Loucy (cell line): ENCODE measurements around the gene SLC35G2.

Experiments
- EZH2phosphoT487 ChIP-seq: fragments of 200-600 bp; IDR thresholded peaks from 2 replicates; pipeline ENCODE4 v1.6.1; 2018; ENCODE audit warnings: antibody characterized with exemption, mild to moderate bottlenecking, moderate library complexity, borderline replicate concordance
- TF ChIP-seq, protein P1 (sequence below): fragments of 200-600 bp; sonication (generic); conservative IDR thresholded peaks from 2 replicates; pipeline ENCODE4 v1.5.1; 2014; ENCODE audit warnings: mild to moderate bottlenecking, antibody characterized with exemption, low read length

DNA sequence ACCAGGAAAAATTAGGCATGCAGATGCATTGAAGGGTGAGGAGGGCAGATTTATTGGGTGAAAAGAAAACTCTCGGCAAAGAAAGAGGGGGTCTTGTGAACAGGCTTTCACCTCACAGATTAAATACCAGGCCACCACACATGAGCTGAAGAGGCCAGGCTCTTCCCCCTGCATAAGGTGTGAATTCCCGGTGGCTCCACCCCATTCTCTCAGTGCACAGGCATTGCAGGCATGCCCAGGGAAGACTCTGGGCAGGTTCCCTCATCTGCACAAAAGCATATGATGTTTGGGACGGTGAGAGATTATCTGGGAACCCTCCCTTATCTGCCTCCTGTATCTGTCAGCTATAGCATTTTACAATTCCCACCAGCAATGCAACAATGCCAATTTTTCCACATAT is 7.2 kb upstream of the SLC35G2 start:
- TF ChIP-seq, protein P1, sequence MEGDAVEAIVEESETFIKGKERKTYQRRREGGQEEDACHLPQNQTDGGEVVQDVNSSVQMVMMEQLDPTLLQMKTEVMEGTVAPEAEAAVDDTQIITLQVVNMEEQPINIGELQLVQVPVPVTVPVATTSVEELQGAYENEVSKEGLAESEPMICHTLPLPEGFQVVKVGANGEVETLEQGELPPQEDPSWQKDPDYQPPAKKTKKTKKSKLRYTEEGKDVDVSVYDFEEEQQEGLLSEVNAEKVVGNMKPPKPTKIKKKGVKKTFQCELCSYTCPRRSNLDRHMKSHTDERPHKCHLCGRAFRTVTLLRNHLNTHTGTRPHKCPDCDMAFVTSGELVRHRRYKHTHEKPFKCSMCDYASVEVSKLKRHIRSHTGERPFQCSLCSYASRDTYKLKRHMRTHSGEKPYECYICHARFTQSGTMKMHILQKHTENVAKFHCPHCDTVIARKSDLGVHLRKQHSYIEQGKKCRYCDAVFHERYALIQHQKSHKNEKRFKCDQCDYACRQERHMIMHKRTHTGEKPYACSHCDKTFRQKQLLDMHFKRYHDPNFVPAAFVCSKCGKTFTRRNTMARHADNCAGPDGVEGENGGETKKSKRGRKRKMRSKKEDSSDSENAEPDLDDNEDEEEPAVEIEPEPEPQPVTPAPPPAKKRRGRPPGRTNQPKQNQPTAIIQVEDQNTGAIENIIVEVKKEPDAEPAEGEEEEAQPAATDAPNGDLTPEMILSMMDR: no peak
- TF ChIP-seq EZH2phosphoT487: no peak
